ENCODE measurements around the gene ACTA2.
"Not testable (repeated sequence)": the region's sequence is repeated elsewhere in the genome, so short reads cannot be mapped to it uniquely, and the experiment has no call there.

The ACTA2 gene

GRCh38 chr10:88932539-88933256, 19.9 kb downstream of the ACTA2 start:
- TF ChIP-seq CTCF (IDR thresholded peaks at IDR 0.05; ENCODE audit: unreplicated experiment in 3 of 3): peak; percentile 87 to 88 (median 87)
- H3K4me1 Mint-ChIP-seq: peaks cover 41% of the 10 kb centered on the region
- H3K9me3 Mint-ChIP-seq: no peaks in the 10 kb centered on the region
- peak overlapping the region in 1 of 3 experiments; percentile 30 for H3K4me3 Mint-ChIP-seq
- H3K36me3 Mint-ChIP-seq (ENCODE audit: low read depth): no peaks in the 10 kb centered on the region
- H3K27ac Mint-ChIP-seq: peak overlapping the region in 2 of 3 experiments; percentile 68 to 96
- H3K27me3 Mint-ChIP-seq (ENCODE audit: low read depth): peaks cover 4% of the 10 kb centered on the region

- H3K27ac Mint-ChIP-seq: peak overlapping the region in 1 of 3 experiments; percentile 68
- not testable (repeated sequence) for H3K27me3 Mint-ChIP-seq (ENCODE audit: low read depth)
These were observed 20.5 kb downstream of the ACTA2 start for GRCh38 chr10:88932029-88932428.

GRCh38 chr10:88931548-88931947, 21.0 kb downstream of the ACTA2 start:
- H3K4me3 Mint-ChIP-seq: no peak overlapping the region
- H3K27ac Mint-ChIP-seq: no peak overlapping the region
- H3K4me1 Mint-ChIP-seq: peaks cover 53% of the 10 kb centered on the region
- H3K27me3 Mint-ChIP-seq (ENCODE audit: low read depth): peaks cover 4% of the 10 kb centered on the region
- H3K36me3 Mint-ChIP-seq (ENCODE audit: low read depth): no peaks in the 10 kb centered on the region
- TF ChIP-seq CTCF (IDR thresholded peaks at IDR 0.05; ENCODE audit: unreplicated experiment in 3 of 3): no peak
- H3K9me3 Mint-ChIP-seq: no peaks in the 10 kb centered on the region

More at GRCh38 chr10:88932029-88932428, 20.5 kb downstream of the ACTA2 start:
- not testable (repeated sequence) for H3K9me3 Mint-ChIP-seq; H3K36me3 Mint-ChIP-seq (ENCODE audit: low read depth); H3K4me3 Mint-ChIP-seq
- H3K4me1 Mint-ChIP-seq: peaks cover 48% of the 10 kb centered on the region

GRCh38 chr10:88928254-88928653, 24.3 kb downstream of the ACTA2 start:
- no peak for TF ChIP-seq CTCF (IDR thresholded peaks at IDR 0.05; ENCODE audit: unreplicated experiment in 3 of 3)
- Mint-ChIP-seq H3K36me3 (ENCODE audit: low read depth) (no peaks in the 10 kb centered on the region), H3K4me3 (no peak overlapping the region), H3K9me3 (no peaks in the 10 kb centered on the region), H3K27ac (peak overlapping the region in 2 of 3 experiments; percentile 80 to 94), H3K4me1 (peaks cover 62% of the 10 kb centered on the region), H3K27me3 (ENCODE audit: low read depth) (peaks cover 4% of the 10 kb centered on the region)

- peaks cover 59% of the 10 kb centered on the region for H3K4me1 Mint-ChIP-seq
- H3K27ac Mint-ChIP-seq: peak overlapping the region; percentile 94 to 96 (median 95)
- no peaks in the 10 kb centered on the region for H3K9me3 Mint-ChIP-seq
- no peak for TF ChIP-seq CTCF (IDR thresholded peaks at IDR 0.05; ENCODE audit: unreplicated experiment in 3 of 3)
- H3K27me3 Mint-ChIP-seq (ENCODE audit: low read depth): peaks cover under 1% of the 10 kb centered on the region
- H3K36me3 Mint-ChIP-seq (ENCODE audit: low read depth): no peaks in the 10 kb centered on the region
- H3K4me3 Mint-ChIP-seq: no peak overlapping the region
These were observed 25.2 kb downstream of the ACTA2 start for GRCh38 chr10:88927416-88927690.

GRCh38 chr10:88926566-88927415, 25.8 kb downstream of the ACTA2 start:
- H3K9me3 Mint-ChIP-seq: no peaks in the 10 kb centered on the region
- no peaks in the 10 kb centered on the region for H3K36me3 Mint-ChIP-seq (ENCODE audit: low read depth)
- peaks cover 63% of the 10 kb centered on the region for H3K4me1 Mint-ChIP-seq
- no peaks in the 10 kb centered on the region for H3K27me3 Mint-ChIP-seq (ENCODE audit: low read depth)
- H3K4me3 Mint-ChIP-seq: peak overlapping the region in 1 of 3 experiments; percentile 7
- no peak for TF ChIP-seq CTCF (IDR thresholded peaks at IDR 0.05; ENCODE audit: unreplicated experiment in 3 of 3)
- peak overlapping the region; percentile 94 to 96 (median 95) for H3K27ac Mint-ChIP-seq
